ENCODE data around the gene RB1.
"Not testable (repeated sequence)": the region's sequence is repeated elsewhere in the genome, so short reads cannot be mapped to it uniquely, and the experiment has no call there.

The RB1 gene

GRCh38 chr13:48355524-48355923, 52.0 kb downstream of the RB1 start:
- not testable (repeated sequence) for DNase-seq

DNA sequence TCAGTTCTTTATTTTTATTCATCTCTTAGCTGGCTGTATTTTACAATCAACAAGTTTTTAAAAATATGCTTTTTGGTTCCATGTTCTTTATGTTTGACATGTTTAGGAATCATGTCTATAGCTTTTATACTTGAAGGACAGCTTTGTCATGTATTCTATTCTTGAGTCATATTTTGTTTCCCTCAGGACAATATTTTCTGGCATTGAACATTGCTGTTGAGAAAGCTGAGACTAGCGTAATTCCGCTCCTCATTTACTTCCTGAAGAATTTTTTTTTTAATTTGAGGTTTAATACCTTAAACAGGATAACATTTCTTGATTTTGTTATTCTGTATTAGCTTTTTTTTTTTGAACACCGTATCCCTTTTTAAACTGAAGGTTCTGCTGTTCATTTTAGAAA, 53.2 kb downstream of the RB1 start:
- no peak for DNase-seq

DNA sequence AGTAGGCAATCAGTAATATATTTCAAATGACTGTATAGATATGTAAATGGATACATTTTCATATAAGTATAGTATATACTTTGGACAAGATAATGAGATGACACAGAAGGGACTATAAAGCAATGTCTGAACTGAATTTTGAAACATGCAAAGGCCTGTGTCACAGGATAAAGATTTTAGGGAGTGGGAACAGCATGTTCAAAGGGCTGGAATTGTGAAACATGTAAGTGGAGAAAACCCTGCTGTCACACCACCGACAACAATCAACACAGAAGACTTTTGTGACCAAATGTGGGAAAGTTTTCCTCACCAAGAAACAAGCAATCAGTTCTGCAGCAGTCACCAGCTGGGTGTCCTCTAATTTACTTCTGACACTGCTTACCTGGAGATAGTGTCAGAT, 66.4 kb downstream of the RB1 start:
- DNase-seq: no peak

GRCh38 chr13:48370815-48371214, 67.3 kb downstream of the RB1 start:
- DNase-seq: no peak

DNA sequence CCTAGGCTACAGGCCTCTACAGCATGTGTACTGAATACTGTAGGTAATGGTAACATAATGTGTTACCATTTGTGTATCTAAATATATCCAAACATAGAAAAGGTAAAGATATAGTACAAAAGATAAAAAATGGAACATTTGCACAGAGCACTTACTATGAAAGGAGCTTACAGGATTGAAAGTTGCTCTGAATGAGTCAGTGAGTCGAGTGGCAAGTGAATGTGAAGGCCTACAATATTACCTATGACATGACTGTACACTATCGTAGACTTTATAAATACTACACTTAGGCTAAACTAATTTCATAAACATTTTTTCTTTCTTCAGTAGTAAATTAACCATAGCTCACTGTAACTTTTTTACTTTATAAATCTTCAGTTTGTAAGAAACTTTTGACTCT, 74.3 kb downstream of the RB1 start:
- no peak for DNase-seq

GRCh38 chr13:48380581-48380980, 77.0 kb downstream of the RB1 start:
- no peak for DNase-seq

GRCh38 chr13:48383384-48383783, 79.8 kb downstream of the RB1 start:
- DNase-seq: no peak

DNA sequence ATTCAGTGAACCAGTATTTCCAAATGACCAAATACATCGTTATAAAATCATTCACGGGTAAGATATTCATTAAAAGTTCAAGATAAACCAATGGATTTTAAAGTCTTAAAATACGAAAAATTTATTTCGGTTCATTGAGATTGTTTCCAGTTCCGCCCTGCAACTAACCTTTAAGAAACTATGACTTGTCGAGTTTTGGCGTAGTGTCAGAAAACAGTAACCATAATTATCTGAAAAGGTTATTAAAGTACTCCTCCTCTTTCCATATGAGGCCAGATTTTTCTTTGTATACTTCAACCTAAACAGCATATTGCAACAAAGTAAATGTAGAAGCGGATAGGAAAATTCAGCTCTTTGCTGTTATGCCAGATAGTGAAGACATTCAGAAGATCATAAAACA, 83.3 kb downstream of the RB1 start:
- no peak for DNase-seq

DNA sequence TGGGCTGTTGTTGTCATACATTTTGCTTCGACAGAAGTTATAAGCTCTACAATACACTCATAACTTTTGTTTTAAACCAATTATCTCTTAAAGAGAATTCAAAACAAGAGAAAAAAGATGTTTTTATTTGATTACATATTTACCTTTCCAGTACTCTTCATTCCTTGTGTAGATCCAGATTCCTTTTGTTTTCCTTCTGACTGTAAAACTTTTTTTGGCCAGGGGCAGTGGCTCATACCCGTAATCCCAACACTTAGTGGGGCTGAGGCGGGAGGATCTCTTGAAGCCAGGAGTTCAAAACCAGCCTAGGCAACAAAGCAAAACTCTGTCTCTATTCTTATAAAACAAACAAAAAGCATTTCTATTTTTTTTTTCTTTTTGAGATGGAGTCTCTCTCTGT, 87.7 kb downstream of the RB1 start:
- no peak for DNase-seq

DNA sequence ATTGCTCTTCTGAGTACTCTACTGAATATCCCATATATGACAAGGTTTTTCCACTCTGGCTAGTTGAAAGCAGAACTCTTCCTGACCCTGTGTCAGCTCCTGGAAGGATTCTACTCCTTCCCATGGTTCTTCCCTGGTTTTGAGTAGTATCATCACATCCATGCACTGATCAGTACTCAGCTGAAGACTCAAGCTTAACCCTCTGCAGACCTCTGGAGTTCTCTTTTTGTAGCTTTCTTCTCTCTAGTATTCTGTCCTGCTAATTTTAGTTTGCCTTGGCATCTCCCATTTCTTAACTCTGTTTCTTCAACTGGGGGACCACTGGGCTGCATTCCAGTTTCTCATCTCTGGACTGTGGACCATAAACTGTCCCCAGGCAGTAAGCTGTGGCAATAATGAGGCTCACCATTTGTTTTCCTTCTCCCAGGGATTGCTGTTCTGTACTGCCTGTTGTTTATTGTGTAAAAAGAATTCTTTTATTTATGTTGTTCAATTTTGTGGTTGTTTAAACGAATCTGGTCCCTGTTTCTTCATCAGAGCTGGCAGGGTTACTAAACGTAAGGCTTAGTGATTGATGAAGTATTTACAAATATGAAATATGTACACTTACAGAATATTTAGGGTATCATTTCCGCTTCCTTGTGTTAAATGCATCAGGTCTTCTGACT, 89.6 kb downstream of the RB1 start:
- DNase-seq: no peak

GRCh38 chr13:48393698-48394085, 90.1 kb downstream of the RB1 start:
- no peak for DNase-seq

DNA sequence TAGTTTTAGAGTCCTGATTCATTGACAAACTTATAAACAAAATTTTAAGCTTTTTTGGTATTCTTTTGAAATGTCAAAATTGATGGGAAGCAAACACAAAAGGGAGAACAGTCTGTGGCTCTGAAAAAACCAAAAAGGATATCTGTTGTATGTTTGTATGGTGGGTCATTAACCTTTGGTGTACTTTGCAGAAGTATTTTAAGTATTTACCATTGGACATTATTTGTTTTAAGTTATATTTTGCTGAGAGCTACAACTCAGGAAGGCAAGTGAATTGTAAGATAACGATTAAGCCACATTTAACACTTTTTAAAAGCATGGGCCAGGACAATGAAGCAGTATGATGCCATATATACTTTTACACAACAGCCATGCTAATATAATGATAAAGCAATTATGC, 94.2 kb downstream of the RB1 start:
- no peak for DNase-seq

DNA sequence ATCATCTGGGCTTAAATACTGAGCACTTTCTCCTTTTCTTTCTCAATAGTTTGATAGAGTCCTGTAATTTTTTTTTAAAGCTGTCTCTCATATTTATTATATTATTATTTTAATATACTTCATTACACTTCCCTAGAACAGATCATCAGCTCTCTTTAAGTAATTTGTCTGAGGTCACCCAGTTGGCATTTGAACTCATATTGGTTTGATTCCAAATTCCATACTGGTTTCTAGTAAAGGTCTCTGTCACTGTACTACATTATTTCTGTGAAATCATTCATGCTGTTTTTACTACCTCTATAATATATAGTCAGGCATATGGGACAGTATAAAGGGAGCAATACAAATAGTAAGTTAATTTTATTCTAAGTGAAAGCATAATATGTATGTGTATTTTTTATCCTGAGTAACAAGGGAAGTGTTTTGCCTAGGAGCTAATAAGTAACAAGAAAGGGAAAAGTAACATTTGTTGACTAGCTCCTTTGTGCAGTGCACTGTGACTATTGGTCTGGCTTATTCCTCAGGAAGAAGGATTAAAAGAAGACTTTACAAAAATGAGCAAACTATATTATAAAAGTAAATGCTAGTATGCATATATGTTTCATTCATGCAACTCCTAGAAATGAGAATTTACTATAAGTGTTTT, 95.0 kb downstream of the RB1 start:
- no peak for DNase-seq

DNA sequence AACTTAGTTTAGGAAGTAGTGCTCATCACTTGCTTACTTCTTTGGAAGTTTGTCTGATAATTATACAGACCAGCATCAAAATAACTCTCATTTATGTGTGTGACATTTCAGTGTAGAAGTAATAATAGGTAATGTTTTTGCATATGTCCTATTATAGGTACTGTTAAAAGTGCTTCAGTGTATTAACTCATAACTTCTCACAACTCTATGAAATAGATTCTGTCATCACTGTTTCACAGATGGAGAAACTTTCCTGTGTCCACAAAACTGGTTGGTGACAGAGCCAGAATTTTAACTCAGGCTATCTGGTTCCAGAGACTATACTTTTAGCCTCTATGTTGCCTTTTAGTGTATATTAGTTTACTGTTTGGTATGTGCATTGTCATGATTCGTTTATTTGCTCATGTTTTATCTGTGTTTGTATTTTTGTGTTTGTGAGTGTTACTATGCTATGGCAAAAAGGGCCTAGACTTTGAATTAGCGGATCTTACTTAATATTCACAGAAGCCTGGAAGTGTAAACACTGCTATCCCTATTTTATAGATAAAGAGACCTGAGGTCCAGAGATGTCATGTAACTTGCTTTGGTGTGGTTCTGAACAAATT, 96.6 kb downstream of the RB1 start:
- DNase-seq: no peak

- no peak for DNase-seq
Measured at GRCh38 chr13:48400850-48401291, 97.3 kb downstream of the RB1 start.

DNA sequence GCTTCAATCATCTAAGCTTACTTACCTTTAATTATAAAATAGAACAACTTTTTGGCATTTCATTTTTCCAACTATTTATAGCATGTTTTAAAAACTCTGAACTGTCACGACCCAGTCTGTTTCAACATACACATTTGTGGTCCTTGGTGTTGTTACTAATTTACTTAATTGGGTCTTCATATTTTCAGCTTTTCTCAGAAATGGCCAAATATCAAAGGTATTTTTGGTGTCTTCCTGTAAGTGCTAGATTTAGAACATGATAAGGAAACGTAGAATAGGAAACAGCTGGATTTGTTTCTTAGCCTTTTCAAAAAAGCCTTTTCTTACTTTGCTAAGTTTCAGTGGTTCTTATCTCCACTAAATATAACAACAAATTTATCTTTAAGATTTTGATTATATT, 97.9 kb downstream of the RB1 start:
- no peak for DNase-seq

- no peak for DNase-seq
Measured at GRCh38 chr13:48402325-48402932, 98.9 kb downstream of the RB1 start.

DNA sequence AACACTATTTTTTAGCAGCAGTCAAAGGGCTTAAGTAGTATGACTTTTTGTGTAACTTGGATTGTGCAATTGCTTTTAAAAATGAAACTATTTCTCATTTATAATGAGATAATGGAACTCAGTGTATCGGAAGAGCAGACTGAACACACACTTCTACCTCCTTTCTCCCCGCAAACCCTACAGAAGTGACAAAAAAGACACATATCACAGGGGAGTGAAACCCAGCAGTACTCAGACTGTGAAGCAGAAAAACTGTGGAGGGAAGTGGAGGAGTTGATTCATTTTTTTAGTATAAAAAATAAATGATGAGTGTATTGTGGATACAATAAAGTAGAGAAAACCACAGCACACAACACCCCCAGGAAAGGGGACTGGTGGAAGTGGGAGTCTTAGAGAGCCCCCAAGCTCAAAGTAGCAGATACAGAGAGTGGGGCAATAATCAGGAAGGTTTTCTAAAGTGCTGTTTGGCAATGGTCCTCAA, 99.6 kb downstream of the RB1 start:
- no peak for DNase-seq

DNA sequence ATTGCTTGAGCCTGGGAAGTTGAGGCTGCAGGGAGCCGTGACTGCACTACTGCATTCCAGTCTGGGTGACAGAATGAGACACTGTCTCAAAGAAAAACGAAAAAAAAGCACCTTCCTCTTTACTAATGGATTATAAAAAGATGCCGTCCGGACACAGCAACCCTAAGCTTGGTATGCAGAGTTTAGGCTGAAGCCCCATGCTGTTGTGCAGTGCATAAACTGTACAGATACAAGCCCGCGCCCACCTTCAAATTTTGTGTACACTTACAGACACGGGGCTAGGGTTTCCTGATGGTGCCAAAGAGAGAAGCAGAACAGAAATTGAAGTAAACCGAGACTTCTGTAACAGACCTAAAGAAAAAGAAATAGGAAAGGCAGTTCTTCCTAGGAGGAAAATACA, 100.4 kb downstream of the RB1 start:
- DNase-seq: no peak

GRCh38 chr13:48404952-48405351, 101.4 kb downstream of the RB1 start:
- no peak for DNase-seq

GRCh38 chr13:48405875-48406274, 102.3 kb downstream of the RB1 start:
- no peak for DNase-seq

- DNase-seq: no peak
Measured at GRCh38 chr13:48410199-48410598, 106.6 kb downstream of the RB1 start.

DNA sequence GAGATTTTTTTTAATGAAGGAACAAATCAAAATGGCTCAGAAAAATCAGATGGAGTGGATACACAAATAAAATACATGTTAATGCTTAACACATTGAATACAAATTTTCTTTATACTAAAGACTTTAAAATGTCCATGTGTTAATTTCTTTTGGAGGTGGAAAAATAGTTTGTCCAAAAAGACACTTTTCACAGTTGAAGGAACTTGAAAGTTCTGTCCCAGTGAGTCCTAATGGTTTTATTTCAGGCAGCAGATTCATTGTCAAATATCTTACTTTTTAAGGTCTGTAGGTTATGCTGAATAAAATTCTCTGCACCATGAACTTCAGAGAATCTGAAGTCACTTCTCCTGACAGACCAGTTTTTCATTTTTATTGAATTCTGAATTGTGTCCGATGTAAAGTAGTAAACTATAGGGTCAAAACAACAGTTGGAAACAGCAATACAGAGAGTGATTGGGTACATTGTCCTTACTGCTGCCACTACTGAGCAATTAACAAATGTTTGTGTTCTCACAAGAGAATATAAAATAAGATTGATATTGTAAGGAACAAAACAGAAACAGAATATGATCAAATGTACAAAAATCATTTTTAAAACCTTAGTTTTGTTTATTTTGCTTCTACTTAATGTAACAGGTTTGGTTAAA, 107.7 kb downstream of the RB1 start:
- no peak for DNase-seq

Measured in activated T-cell treated with anti-CD3 and anti-CD28 coated beads for 4 hours (primary cell).